NOMO-1 treated with dmso at 0.1 percent for 144 hours (cell line): ENCODE data around the gene ZNF611.
"Not testable (repeated sequence)": the region's sequence is repeated elsewhere in the genome, so short reads cannot be mapped to it uniquely, and the experiment has no call there.

Experiments
- DNase-seq: peaks from one replicate; lab custom pipeline; 2025; ENCODE audit not compliant: unreplicated experiment; lab: John Stamatoyannopoulos, UW

ZNF611 gene

DNA sequence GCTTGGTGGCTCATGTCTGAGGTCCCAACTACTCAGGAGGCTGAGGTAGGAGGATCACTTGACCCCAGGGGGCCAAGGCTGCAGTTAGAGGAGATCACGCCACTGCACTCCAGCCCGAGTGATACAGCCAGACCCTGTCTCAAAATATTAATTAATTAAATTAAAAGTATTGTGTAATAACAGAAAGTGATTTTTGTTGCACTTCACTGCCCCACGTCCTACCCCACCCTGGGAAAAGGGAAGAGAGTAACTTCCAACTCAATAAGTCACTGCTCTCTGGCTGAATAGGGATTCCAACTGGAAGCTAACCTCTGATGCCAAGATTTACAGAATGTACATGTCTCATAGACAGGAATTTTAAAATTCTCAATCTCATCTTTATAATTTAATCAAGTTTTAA is 47.2 kb downstream of the ZNF611 start:
- no peak for DNase-seq

DNA sequence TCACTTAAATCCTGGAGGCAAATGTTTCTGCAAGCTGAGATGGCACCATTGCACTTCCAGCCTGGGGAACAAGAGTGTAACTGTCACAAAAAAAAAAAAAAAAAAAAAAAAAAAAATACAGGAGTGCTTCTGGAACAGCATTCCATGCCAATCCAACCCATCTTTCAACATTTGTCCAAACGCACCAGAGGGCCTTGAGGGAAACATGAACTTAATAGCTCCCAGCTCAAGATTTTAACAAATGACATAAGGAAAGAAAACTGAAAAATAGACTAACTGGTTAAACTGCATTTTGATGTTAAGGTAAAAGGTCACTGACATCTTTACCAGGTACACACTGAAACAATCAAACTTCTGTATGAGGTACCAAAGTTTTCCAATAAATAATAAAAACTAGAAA is 49.0 kb downstream of the ZNF611 start:
- DNase-seq: no peak

DNA sequence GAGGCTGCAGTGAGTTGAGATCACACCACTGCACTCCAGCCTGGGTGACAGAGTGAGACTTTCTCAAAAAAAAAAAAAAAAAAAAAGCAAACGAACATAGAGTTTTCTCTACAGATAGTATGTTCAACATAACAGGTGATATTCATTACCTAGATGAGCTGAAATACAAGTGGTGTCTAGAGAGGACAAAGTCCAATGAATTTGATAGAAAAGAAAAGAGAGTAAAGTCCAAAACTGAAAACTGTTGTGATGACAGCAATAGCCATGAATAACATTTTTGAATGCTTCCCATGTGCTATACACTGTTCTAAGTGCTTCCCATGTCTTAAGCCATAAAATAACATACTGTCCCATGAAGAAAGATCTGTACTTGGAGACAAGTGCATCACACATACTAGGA is 53.6 kb downstream of the ZNF611 start:
- not testable (repeated sequence) for DNase-seq

DNA sequence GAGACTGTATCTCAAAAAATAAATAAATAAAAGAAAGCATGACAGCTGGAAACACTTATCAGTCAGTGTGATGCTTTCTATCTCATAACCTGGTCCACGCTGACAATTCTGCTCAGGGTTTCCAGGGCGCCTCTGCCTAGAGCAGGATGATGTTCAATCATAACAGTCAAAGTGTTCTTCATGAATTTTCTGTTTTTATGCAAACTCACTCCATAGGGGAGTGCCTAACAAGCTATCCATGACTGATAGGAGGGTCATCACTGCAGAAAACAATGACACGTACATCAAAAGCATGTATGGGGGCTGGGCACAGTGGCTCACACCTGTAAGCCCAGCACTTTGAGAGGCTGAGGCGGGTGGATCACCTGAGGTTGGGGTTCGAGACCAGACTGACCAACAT is 55.2 kb downstream of the ZNF611 start:
- no peak for DNase-seq

DNA sequence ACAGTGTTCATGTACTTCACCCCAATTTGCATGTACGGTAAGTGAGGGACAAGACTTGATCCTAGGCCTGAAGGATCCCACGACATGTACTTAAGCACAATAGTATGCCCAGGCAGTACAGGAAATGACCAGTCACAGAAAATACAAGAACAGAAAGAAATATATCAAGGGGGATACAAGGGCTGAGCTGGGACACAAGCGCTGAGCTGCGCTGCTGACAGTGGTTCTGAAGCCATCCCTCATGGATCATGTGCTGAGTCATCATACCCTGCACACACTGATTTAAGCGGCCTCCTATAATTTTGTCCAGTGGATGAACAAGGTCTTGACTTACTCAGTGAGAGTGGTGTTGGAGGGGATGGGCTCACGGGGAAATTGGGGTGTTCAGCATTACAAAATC is 59.6 kb downstream of the ZNF611 start:
- DNase-seq: not testable (repeated sequence)

DNA sequence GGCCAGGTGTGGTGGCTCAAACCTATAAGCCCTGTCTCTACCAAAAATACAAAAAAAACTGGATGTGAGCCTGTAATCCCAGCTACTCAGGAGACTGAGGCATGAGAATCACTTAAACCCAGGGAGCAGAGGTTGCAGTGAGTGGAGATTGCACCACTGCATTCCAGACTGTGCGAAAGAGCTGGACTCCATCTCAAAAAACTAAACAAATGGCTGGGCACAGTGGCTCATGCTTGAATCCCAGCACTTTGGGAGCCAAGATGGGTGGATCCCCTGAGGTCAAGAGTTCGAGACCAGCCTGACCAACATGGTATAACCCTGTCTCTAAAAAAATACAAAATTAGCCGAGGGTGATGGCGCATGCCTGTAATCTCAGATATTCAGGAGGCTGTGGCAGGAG is 61.8 kb downstream of the ZNF611 start:
- DNase-seq: no peak

DNA sequence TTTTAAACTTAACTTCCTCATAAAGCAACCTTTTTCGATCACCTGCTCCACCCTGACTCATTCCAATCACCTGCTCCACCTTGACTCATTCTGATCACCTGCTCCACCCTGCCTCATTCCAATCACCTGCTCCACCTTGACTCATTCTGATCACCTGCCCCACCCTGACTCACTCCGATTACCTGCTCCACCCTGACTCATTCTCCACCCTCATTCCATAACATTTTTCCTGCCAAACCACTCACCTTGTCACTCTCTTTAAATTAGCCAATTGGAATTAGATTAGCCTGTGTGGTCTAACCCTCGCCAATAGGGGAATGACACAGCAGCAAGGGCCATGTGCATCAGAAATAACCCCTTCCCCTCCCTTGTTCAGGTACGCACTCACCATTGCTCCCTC is 64.8 kb downstream of the ZNF611 start:
- no peak for DNase-seq

DNA sequence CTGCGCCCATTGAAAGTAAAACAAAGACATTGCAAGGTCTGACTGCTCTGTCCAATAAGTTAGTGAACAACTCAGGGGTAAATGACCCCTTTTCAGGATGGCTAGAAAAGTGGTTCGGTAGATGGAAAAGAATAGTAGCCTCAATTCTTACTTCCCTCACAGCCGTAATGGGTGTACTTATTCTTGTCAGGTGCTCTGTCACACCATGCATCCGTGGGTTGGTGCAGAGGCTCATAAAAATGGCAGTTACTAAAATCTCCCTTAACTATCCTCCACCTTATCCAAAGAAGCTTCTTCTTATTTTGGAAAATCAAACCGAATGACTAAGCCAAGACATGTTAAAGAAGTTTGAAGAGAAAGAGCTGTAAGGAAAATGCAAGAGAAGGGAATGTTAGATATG is 65.3 kb downstream of the ZNF611 start:
- DNase-seq: no peak

DNA sequence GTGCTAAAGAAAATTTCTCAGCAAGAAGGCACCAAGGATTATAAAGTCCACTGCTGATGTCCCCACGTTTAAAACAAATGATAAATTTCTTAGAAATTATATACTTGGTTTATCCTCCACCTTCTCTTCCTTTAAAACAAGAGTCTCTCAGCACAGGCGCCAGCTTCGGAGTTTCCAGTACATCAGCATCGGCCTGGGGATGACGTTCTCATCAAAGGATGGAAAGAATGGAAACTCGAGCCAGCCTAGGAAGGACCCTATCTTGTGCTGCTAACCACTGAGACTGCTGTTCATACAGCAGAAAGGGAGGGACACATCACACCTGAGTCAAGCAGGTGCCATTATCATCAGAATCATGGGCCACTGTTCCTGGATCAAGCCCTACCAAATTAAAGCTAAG is 66.9 kb downstream of the ZNF611 start:
- no peak for DNase-seq

DNA sequence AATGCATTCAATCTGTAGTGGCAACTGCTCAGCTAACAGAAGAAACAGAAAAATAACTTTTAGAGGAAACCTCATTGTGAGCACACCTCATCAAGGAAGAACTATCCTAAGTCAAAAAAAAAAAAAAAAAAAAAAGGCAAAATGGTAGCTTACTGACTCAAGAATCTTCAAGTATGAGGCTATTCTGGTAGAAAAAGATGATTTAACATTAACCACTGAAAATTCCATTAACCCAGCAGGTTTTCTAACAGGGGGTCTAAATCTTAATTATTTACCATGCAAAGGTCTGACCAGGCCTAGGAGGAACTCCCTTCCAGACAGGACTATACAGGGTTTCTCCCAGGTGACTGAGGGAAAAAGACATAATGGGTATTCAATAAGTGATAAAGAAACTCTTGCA is 68.3 kb downstream of the ZNF611 start:
- DNase-seq: no peak

DNA sequence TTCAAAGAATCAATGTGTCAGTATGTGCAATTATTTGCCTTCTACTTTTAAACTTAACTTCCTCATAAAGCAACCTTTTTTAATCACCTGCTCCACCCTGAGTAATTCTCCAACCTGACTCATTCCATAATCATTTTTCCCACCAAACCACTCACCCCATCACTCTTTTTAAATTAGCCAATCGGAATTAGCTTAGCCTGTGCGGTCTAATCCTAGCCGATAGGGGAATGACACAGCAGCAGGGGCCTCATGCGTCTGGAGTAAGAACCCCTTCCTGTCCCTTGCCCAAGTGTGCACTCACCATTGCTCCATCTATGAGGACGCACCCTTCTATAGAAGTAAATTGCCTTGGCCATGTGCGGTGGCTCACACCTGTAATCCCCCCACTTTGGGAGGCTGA is 69.3 kb downstream of the ZNF611 start:
- no peak for DNase-seq

DNA sequence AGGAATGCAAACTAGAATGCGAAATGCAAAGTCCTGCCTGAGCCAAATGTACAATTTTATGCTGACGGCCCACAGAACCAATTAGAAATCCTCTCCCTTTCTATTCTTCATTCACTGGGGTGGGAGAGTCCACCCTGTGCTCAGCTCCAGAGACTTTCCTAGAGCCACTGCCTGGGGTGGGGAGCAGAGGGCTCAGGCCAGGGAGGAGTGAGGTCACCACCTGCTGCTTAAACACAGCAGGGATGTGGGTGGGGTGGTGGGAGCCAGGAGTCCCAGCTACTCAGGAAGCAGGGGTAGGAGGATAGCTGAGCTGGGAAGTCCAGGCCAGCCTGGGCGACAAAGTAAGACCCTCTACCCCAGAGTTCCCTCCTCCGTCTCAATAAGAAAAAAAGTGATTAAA is 69.8 kb downstream of the ZNF611 start:
- no peak for DNase-seq

DNA sequence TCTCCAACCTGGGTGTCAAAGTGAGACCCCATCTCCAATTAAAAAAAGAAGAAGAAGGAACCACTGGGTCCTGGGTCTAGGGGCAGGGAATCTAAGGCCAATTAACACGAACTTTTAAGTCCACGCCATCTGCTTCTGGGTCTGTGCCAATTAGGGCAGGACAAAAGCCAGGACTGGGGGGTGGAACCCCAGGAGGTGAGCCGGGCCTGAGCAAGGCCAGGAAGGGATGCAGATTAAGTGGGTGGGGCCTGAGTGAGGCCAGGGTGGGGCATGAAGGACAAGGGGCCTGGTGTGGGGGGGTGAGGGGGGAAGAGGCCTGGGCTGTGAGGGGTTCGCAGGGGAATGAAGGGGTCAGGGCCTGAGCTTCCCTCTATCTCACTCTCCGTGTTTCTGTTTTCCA is 70.4 kb downstream of the ZNF611 start:
- no peak for DNase-seq

DNA sequence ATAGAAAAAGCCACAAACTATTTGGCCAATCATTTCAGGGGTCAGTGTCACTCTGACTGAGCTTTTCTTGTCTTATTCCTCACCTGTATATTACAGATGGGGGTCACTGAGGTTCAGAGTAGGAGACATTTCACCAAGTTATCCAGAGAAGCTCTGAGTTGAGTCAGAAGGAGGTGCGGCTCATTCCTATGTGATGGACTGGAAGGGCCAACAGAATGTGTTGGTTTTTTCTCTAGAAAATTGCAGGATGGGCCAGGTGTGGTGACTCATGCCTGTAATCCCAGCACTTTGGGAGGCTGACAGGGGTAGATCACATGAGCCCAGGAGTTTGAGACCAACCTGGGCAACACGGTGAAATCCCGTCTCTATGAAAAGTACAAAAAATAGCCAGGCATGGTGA is 72.2 kb downstream of the ZNF611 start:
- DNase-seq: no peak

DNA sequence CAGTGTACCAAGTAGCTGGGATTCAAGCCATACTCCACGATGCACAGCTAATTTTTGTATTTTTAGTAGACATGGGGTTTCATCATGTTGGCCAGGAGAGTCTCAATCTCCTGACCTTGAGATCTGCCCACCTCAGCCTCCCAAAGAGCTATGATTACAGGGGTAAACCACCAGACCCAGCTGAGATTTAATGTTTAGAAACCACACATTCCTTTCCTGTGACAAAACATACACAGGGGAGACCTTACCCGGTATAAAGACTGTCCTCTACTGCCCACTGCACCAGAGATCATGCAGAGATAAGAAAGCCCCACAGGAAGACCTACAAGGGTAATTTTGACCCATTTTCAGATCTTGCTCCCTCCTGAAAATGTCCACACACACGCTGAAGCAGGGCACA is 73.9 kb downstream of the ZNF611 start:
- no peak for DNase-seq

DNA sequence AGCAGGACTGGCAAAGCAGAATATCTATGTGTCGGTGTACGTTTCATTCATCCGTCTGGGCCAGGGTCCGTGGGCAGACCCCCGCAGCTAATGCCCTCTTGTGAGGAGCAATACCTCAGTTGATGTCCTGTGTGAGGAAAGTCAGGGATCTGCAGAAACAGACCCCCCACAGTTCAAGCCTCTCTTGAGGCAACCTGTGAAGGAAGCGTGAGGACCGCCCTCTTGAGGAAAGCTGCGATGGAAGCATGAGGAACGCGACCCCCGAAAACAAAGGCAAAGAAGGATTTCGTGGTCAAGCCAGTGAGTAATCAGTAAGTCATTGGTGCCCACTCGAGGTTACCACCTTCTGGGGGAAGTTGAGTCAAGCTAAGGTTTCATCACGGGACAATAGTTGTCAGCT is 75.8 kb downstream of the ZNF611 start:
- DNase-seq: no peak

DNA sequence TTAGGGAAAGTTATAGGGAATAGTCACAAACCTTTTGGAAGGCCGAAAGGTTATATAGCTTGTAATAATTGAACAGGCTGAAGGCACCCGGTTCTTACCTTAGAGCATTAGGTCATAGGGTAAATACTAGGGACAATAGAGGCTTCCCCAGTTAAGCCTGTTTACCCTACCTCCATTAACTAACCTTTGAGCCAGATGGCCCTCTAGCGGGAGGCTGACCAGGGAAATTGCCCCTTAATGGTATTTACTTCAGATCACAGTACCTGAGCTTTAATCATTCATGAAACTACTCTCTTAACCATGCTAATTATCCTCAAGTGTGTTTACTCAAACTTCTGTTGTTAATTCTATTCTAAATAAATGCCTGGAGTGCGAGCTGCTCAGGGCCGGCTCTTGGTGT is 76.2 kb downstream of the ZNF611 start:
- no peak for DNase-seq

DNA sequence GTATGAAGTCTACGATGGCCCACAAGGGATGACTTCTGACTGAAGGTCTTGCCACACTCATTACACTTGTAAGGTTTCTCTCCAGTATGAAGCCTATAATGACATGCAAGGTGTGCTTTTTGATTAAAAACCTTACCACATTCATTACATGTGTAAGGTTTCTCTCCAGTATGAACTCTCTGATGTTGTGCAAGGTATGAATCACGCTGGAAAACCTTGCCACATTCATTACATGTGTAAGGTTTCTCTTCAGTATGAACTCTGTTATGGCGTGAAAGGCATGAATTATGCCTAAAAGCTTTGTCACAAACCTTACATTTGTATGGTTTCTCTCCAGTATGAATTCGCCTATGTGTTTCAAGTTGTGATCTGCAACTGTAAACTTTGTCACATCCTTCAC is 81.7 kb downstream of the ZNF611 start:
- no peak for DNase-seq
